ENCODE data around the gene HSPH1. TPM values are rescaled to one million over a fixed set of nuclear protein-coding genes. Genes with fewer than 3 reads are reported as not detected.

The HSPH1 gene
- total and polyA plus RNA-seq, 2 of the 13 experiments (the other 11 are each of a cell fraction or from before 2014, with no cell fraction given), result 13.0 to 62.9 TPM

- TF ChIP-seq JUND (CRISPR knock-in tag; IDR thresholded peaks at IDR 0.05) (no peak), ZNF747 (CRISPR knock-in tag; IDR thresholded peaks at IDR 0.05; ENCODE audit: borderline replicate concordance) (no peak), ZNF782 (CRISPR knock-in tag; IDR thresholded peaks at IDR 0.05; ENCODE audit: borderline replicate concordance) (no peak), PAXIP1 (CRISPR knock-in tag; conservative IDR thresholded peaks at IDR 0.05) (peak; percentile 19), SNAPC4 (CRISPR knock-in tag; IDR thresholded peaks at IDR 0.05) (no peak), GATAD1 (CRISPR knock-in tag; IDR thresholded peaks at IDR 0.05) (no peak; the same call in 1 of the 2 replicates), REPIN1 (CRISPR knock-in tag; IDR thresholded peaks at IDR 0.05; ENCODE audit: borderline replicate concordance, low read depth) (peak; percentile 31; the same call in 1 of the 2 replicates), LBX2 (CRISPR knock-in tag; IDR thresholded peaks at IDR 0.05; ENCODE audit: borderline replicate concordance) (no peak), YY1 (IDR thresholded peaks at IDR 0.05; ENCODE audit: insufficient read depth, insufficient replicate concordance, low read depth, low read length) (no peak), ZBTB8A (CRISPR knock-in tag; IDR thresholded peaks at IDR 0.05; ENCODE audit: borderline replicate concordance, low read depth) (no peak), NFIC (IDR thresholded peaks at IDR 0.05; ENCODE audit: low read length) (no peak), ZNF282 (IDR thresholded peaks at IDR 0.05; ENCODE audit: partially characterized antibody) (no peak), MZF1 (CRISPR knock-in tag; IDR thresholded peaks at IDR 0.05; ENCODE audit: borderline replicate concordance) (no peak), HOXD1 (CRISPR knock-in tag; IDR thresholded peaks at IDR 0.05) (0 out of 2 replicates have a peak, but pooled peaks have one; percentile 53), ETV6 (CRISPR knock-in tag; conservative IDR thresholded peaks at IDR 0.05) (no peak)
- TF ChIP-seq, protein P1, sequence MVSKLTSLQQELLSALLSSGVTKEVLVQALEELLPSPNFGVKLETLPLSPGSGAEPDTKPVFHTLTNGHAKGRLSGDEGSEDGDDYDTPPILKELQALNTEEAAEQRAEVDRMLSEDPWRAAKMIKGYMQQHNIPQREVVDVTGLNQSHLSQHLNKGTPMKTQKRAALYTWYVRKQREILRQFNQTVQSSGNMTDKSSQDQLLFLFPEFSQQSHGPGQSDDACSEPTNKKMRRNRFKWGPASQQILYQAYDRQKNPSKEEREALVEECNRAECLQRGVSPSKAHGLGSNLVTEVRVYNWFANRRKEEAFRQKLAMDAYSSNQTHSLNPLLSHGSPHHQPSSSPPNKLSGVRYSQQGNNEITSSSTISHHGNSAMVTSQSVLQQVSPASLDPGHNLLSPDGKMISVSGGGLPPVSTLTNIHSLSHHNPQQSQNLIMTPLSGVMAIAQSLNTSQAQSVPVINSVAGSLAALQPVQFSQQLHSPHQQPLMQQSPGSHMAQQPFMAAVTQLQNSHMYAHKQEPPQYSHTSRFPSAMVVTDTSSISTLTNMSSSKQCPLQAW (CRISPR knock-in tag; IDR thresholded peaks at IDR 0.05), result peak; percentile 30; the same call in 1 of the 2 replicates
- TF ChIP-seq, protein P2, sequence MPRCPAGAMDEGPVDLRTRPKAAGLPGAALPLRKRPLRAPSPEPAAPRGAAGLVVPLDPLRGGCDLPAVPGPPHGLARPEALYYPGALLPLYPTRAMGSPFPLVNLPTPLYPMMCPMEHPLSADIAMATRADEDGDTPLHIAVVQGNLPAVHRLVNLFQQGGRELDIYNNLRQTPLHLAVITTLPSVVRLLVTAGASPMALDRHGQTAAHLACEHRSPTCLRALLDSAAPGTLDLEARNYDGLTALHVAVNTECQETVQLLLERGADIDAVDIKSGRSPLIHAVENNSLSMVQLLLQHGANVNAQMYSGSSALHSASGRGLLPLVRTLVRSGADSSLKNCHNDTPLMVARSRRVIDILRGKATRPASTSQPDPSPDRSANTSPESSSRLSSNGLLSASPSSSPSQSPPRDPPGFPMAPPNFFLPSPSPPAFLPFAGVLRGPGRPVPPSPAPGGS (CRISPR knock-in tag; IDR thresholded peaks at IDR 0.05), result no peak
Observed at GRCh38 chr13:31161557-31162150, at the start of gene HSPH1 (continued).

Data from HepG2 (cell line).